Fibroblast of skin of right quadriceps (primary cell): ENCODE measurements around the gene CFAP70.
"Not testable (repeated sequence)": the region's sequence is repeated elsewhere in the genome, so short reads cannot be mapped to it uniquely, and the experiment has no call there.

Experiments
- DNase-seq: peaks from one replicate; pipeline ENCODE4 v3.0.0-alpha.2; 2013

Gene CFAP70

DNA sequence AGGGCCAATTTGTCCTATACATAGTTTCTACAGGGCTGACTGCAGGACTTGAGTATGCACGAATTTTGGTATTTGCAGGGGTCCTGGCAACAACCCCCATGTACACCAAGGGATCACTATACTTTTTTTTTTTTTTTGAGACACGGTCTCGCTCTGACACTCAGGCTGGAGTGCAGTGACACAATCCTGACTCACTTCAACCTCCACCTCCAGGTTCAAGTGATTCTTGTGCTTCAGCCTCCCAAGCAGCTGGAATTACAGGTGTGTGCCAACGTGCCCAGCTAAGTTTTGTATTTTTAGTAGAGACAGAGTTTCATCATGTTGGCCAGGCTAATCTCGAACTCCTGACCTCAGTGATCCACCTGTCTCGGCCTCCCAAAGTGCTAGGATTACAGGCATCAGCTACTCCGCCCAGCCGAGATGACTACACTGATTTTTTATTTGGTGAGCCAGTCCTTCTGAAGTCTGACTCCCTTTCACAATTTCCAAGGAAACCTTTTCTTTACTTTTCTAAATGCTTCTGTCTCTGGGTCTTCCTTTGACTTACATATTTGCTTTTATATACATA is 19.8 kb downstream of the CFAP70 start:
- DNase-seq, result no peak

DNA sequence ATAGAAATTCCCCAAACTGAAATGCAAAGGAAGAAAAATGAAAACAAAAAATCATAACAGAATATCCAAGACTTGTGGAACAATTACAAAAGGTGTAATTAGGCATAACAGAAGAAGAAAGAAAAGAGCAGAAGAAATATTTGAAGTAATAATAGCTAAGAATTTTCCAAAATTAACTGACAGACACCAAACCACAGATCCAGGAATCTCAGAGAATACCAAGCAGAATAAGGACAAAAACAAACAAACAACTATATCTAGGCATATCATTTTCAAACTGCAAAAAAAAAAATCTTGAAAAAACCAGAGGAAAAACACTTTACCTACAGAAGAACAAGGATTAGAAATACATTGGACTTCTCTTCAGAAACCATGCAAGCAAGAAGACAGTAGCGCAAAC is 25.5 kb downstream of the CFAP70 start:
- no peak for DNase-seq

DNA sequence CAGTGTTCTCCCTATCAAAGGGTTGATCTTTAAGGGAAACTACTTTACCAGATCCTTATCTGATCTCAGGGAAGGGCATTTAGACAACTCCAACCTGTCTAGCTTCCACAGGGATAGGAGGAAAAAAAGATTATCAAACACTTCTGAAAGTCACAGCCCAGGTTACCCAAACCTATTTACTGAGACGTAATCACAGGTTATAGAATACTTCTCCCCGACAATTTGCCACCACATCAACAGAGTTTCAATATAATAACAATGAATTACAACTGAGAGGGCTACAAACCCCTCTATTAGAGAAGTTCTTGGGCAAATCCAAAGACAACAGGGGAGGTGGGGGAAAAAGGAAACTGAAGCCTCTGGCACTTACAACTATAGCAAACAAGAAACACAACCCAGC is 26.3 kb downstream of the CFAP70 start:
- DNase-seq, result no peak

DNA sequence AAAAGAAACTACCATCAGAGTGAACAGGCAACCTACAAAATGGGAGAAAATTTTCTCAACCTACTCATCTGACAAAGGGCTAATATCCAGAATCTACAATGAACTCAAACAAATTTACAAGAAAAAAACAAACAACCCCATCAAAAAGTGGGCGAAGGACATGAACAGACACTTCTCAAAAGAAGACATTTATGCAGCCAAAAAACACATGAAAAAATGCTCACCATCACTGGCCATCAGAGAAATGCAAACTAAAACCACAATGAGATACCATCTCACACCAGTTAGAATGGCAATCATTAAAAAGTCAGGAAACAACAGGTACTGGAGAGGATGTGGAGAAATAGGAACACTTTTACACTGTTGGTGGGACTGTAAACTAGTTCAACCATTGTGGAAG is 30.1 kb downstream of the CFAP70 start:
- not testable (repeated sequence) for DNase-seq

DNA sequence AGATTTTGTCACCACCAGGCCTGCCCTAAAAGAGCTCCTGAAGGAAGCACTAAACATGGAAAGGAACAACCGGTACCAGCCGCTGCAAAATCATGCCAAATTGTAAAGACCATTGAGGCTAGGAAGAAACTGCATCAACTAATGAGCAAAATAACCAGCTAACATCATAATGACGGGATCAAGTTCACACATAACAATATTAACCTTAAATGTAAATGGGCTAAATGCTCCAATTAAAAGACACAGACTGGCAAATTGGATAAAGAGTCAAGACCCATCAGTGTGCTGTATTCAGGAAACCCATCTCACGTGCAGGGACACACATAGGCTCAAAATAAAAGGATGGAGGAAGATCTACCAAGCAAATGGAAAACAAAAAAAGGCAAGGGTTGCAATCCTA is 33.4 kb downstream of the CFAP70 start:
- DNase-seq, result not testable (repeated sequence)

DNA sequence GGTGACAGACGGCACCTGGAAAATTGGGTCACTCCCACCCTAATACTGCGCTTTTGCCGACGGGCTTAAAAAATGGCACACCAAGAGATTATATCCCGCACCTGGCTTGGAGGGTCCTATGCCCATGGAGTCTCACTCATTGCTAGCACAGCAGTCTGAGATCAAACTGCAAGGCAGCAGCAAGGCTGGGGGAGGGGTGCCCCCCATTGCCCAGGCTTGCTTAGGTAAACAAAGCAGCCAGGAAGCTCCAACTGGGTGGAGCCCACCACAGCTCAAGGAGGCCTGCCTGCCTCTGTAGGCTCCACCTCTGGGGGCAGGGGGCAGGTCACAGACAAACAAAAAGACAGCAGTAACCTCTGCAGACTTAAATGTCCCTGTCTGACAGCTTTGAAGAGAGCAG is 35.1 kb downstream of the CFAP70 start:
- DNase-seq, result not testable (repeated sequence)

DNA sequence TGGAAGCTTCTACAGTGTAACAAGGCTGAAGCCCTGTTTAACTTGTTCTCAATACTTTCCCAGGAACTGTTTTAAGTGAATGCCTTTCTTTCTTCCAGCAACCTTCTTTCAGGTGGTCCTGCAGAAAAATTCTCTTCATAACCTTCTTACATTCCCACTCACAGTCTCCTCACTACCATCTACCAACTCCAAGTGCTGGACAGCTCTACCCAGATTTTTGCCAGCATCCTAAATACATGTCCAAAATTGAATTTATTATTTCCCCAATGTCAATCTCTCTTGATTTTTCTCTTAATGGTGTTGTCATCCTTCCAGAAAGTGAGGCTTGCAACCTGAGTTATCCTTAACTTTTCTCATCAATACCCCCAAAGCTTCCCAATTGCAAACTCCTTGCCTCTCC is 48.2 kb downstream of the CFAP70 start:
- no peak for DNase-seq

DNA sequence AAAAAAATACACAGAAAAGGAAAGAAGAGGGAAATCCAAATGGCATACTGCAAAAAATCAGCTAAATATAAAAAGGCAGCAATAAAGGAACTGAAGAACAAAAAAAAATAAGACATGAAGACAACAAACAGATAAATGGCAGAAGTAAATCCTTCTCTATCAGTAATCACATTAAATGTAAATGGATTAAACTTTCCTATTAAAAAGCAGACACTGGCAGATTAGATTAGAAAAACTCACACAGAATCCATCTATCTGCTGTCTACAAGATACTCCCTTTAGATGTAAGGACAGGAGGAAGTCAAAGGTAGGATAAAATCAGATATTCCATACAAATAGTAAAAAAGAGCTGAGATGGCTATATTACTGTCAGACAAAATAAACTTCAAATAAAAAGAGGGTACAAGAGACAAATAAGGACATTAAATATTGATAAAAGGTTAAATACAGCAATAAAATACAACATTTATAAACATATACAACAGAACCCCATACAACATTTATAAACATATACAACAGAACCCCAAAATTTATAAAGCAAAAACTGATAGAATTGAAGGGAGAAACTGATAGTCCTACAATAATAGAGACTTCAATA is 51.4 kb downstream of the CFAP70 start:
- no peak for DNase-seq

DNA sequence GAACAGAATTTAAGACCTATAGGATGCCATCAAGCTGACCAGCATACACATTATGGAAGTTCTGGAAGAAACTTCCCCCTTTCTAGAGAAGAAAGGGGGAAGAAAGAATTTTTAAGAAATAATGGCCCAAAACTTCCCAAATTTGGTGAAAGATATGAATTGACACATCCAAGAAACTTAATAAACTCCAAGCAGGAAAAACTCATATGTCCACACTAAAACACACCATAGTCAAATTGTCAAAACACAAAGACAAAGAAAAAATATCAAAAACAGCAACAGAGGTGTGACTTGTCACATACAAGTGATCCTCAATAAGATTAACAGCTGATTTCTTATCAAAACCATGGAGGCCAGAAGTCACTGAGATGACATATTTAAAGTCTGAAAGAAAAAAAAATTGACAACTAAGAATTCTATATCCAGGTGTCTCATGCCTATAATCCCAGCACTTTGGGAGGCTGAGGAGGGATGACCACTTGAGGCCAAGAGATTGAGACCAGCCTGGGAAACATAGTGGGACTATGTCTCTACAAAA is 52.4 kb downstream of the CFAP70 start:
- no peak for DNase-seq

DNA sequence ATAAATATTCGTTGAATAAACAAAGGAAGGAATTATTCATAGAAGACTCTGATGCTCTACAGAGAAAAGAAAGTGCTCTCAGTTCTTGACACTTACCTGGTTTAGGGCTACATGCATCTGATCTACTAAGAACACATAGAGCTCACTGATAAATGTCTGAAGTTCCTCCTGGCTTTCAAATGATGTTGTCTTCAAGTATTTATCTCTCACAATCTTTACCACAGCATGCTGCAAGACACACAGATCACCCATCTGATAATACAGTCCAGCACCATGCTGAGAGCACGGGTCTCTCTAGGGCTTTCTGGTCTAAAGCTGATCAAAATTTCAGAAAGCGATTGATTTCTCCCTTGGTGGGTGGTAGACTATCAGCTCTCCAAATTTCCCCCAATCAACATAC is 61.7 kb downstream of the CFAP70 start:
- DNase-seq, result no peak

DNA sequence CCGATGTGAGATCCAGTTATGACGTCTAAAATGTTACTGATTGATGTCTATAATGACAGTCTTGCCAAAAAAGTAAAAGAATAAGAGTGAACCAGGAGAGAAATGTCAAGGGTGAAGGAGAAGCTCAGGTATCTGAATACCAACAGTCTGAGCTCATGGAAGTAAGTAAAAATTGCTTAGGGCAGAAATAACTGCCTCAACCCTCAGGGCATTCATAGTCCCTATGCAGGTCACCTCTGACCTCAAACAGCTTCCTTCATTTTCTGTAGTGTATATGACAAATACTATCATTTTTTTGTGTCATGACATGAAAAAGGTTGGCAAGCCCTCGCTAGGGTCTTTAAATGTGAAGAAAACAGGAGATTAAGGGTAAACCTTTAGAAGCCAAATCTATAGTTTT is 65.2 kb downstream of the CFAP70 start:
- no peak for DNase-seq

DNA sequence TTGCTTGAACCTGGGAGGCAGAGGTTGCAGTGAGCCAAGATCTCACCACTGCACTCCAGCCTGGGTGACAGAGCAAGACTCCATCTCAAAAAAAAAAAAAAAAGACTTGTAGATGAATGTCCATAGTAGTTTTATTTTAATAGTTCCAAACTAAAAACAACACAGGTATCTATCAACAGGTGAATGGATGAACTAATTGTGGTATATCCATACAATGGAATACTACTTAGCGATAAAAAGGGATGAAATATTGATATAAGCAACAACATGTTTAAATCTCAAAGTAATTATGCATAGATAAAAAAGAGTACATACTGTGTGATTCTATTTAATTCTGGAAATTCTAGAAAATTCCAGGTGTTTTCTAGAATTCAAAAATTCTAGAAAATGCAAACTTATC is 68.7 kb downstream of the CFAP70 start:
- DNase-seq, result no peak

DNA sequence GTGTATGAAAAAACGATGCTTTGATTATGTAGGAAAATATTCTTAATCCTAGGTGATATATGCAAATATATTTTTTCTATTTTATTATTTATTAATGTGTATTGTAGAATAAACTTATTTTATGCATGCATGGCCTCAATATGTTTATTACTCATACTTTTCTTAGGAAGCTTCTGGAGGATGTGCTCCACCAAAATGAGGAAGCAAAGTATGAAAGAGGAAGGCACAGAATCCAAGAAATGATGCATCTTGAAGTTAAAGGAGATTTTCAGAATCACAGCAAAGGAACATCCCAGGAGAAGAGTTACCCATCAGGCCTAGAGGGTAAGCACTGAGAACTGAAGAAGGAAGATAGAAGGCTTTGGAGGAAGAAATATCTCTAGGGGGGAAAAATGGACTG is 71.2 kb downstream of the CFAP70 start:
- no peak for DNase-seq

DNA sequence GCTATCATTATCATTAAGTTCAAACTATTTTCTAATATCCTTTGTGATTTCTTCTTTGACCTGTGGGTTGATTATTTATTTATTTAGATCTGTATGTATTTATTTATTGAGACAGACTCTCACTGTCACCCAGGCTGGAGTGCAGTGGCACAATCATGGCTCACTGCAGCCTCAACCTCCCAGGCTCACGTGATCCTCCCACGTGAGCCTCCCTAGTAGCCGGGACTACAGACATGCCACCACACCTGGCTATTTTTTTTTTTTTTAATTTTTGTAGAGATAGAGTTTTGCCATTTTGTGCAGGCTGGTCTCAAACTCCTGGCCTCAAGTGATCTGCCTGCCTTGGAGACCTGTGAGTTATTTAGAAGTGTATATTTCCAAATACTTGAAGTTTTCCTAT is 77.6 kb downstream of the CFAP70 start:
- DNase-seq, result no peak

DNA sequence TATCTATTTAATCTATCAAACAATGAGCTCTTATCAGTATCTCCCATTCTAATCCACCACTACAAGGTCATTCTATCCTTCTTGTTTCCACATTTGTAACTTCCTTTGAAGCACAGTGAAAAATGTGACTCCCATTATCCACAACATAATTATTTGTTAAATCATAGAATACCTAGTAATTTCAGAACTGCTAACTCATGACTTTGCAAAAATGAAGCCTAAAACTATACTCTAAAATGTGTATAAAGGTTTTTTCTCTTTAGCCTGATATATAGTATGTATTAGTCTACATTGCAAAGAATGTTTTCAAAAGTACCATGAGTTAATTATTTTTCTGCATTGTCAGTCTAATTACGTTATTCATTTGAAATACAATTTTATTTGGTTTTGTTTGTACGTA is 94.2 kb downstream of the CFAP70 start:
- DNase-seq, result no peak

DNA sequence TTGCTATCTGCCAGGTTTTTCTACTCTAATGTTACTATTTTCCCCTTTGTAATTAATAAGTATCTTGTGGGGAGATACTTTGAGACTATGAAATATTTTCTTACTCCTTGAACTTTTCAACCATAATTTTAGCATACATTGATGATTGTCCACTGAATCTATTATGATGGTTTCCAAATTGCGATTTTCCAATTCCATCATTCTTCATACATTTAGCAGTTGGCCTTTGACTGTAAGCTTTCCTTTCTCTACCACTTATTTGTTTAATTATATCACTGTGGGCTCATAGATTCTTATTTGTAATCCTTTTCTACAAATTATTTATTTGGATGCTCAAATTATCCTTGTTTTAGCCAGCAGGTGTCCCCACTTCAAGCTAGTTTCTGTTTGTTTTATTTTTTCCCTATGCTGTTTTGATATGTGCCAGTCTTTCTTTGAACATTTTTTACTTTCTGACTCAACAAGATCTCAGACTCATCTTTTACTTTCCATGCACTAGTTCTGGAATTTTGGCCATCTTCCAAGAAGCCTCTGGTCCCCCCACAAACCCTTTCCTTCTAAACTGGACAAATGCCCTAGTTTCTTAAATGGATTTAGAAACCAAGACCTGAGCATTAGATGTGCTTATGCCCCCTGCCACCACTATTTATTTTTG is 94.8 kb downstream of the CFAP70 start:
- DNase-seq, result peak; percentile 49

DNA sequence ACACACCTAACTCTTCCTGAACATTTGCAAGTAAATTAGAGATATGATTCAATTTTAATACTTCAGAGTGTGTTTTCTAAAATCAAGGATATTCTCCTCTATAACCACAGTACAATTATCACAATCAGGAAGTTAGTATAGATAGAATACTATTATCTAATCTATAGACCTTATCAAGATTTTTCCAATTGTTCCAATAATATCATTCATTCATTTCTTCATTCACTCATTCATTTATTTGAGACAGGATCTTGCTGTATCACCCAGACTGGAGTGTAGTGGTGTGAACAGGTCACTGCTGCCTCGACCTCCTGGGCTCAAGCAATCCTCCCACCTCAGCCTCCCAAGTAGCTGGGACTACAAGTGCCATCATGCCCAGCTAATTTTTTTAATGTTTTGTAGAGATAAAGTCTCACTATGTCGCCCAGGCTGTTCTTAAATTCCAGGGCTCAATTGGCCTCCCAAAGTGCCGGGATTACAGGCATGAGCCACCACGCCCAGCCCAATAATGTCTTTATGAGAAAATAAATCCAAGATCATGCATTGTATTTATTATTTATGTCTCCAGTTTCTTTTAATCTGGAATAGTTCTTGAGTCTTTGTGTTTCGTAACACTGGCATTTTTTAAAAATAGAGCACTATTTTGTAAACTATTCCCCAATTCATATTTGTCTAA is 95.6 kb downstream of the CFAP70 start:
- no peak for DNase-seq

DNA sequence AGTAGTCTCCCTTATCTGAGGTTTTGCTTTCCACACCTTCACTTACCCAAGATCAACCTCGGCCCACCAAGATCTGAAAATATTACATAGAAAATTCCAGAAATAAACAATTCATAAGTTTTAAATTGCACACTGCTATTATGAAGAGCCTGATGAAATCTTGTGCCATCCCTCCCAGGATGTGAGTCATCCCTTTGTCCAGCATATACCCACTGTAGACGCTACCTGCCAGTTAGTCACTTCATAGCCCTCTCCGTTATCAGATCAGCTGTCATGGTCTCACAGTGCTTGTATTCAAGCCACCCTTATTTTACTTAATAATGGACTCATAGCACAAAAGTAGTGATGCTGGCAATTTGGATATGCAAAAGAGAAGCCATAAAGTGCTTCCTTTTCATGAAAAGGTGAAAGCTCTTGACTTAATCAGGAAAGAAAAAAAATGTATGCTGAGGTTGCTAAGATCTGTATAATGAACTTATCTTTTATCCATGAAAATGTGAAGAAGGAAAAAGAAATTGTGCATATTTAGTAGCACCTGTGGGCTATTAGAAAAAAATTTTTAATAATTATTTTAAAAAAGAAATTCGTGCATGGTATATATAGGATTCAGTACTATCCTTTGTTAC is 96.4 kb downstream of the CFAP70 start:
- DNase-seq, result peak; percentile 66

DNA sequence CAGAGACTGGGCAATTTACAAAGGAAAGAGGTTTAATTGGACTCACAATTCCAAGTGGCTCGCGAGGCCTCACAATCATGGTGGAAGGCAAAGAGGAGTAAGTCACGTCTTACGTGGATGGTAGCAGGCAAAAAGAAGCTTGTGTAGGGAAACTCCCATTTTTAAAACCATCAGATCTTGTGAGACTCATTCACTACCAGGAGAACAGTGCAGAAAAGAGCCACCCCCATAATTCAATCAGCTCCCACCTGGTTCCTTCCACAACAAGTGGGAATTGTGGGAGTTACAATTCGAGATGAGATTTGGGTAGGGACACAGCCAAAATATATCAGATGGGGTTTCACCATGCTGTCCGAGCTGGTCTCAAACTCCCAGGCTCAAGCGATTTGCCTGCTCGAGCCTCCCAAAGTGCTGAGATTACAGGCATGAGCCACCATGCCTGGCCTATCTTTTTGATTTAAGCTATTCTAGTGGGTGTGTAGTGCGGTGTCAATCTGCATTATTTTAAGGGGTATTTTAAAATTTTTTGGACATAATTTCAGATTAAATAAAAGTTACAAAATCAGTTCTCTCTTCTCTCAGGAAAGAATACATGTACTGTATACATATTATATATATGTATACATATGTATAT is 97.2 kb downstream of the CFAP70 start:
- no peak for DNase-seq

DNA sequence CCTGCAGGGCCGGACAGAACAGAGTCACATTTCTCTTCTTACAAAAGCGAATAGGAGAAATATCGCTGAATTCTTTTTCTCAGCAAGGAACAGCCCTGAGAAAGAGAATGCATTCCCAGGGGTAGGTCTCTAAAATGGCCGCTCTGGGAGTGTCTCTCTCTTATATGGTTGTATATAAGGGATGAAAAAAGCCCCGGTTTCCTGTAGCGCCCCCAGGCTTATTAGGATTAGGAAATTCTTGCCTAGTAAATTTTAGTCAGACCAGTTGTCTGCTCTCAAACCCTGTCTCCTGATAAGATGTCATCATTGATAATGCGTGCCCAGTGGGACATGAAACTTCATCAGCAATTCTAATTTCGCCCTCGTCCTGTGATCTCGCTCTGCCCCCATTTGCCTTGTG is 100.1 kb downstream of the CFAP70 start:
- not testable (repeated sequence) for DNase-seq

DNA sequence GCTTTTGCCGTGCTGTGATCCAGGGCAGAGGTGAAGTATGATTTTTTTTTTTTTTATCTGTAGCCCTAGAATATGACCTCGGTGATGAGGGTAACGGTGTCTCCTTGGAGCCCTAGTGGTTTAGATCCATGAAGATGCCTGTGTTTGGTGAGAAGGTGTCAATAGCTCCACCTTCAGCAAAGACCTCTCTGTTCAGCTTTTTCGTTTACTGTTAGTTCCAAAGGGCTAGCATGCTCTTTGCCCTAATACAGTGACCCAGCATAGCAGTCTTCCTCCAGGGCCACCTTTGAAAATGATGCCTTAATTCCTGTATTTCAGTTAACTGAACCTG is 105.5 kb downstream of the CFAP70 start:
- DNase-seq, result no peak

DNA sequence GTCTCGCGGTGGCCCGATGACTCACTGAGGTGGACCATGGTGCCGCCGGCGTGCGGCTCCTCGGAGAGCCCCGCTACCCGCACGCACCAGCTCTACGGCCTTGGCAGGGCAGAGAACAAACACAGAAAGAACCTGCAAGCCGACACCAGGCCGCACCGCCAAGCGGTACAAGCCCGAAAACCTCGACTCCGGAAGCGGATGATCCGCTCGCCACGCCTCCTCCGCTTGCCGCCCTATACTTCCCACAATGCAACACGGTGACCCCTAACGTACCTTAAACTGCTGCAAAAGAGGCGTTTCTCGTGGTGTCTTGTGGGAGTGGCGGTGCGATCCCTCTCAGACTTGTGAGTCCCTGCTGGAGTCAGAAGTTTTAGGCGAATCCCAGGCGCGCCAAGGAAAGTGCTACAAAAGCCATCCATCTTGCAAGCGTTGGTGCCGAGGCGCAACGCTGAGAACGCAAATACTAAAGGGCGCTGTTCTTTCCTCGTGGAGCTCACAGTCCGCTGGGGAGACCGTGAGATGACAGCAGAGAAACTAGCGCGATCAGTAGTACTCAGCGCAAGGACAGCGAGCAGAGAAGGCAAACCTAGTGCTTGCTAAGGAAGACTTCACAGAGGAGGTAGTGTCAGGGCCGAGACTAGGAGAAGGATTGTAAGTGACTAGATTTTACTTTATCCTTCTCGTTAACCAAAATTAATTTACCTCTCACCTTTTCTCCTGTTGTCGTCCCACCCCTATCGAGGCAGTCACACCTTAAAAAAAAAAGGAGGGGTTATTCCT is 106.0 kb downstream of the CFAP70 start, which contains the start of gene MRPS16:
TSS of gene MRPS16 (minus strand) at position 200 of the 780 bp plus-strand sequence. CDS start at position 38, 162 bp downstream.
- DNase-seq, result peak; percentile 97
